OCI-LY7 (cell line): ENCODE measurements around the gene SLC29A1.

ENCODE experiments used
- CTCF ChIP-seq: fragments of 200-600 bp; sonication (generic); conservative IDR thresholded peaks from 2 replicates; pipeline ENCODE4 v1.5.1; 2014; ENCODE audit warnings: mild to moderate bottlenecking, antibody characterized with exemption, low read length, moderate library complexity, mixed read lengths
- EZH2phosphoT487 ChIP-seq: fragments of 200-600 bp; sonication (generic); IDR thresholded peaks from 2 replicates; pipeline ENCODE4 v1.6.1; 2018; ENCODE audit warnings: low read depth, borderline replicate concordance, mild to moderate bottlenecking, mixed run types, antibody characterized with exemption, low read length, moderate library complexity, mixed read lengths

- no peak for TF ChIP-seq CTCF
- no peak for TF ChIP-seq EZH2phosphoT487
Observed at GRCh38 chr6:44278315-44278714, 54.9 kb downstream of the SLC29A1 start.
